Activated CD4-positive, alpha-beta T cell treated with anti-CD3 and anti-CD28 coated beads, Interleukin-2, amount 10 ng/mL, durations not matched to agents 7 days and 5 days (primary cell): ENCODE data around the gene NOXO1. TPM values are rescaled to one million over a fixed set of nuclear protein-coding genes. Genes with fewer than 3 reads are reported as not detected.
"Not testable (repeated sequence)": the region's sequence is repeated elsewhere in the genome, so short reads cannot be mapped to it uniquely, and the experiment has no call there.

Experiments used
- CTCF ChIA-PET: fragments of 350-600 bp; sonication (Branson Sonifier 250); formaldehyde crosslinking; loops from one replicate; lab custom pipeline; 2021; ENCODE audit warnings: antibody characterized with exemption; lab: Charles Lee
- POLR2A ChIA-PET: fragments of 350-600 bp; sonication (Branson Sonifier 250); formaldehyde crosslinking; loops from one replicate; lab custom pipeline; 2021; ENCODE audit warnings: antibody characterized with exemption; lab: Charles Lee
- DNase-seq: peaks from one replicate; pipeline ENCODE4 v3.0.0-alpha.2; 2020
- H3K27ac Mint-ChIP-seq: one replicate; pipeline ENCODE4 v1.8.0; 2021; ENCODE audit warnings: mild to moderate bottlenecking, moderate library complexity, mixed read lengths
- H3K27me3 Mint-ChIP-seq: one replicate; pipeline ENCODE4 v1.8.0; 2021; ENCODE audit warnings: mixed read lengths
- H3K36me3 Mint-ChIP-seq: one replicate; pipeline ENCODE4 v1.8.0; 2021; ENCODE audit warnings: low read depth, mixed read lengths
- H3K4me1 Mint-ChIP-seq: one replicate; pipeline ENCODE4 v1.8.0; 2021; ENCODE audit warnings: mixed read lengths
- H3K4me3 Mint-ChIP-seq: one replicate; pipeline ENCODE4 v1.8.0; 2021; ENCODE audit warnings: mild to moderate bottlenecking, moderate library complexity, mixed read lengths
- H3K9me3 Mint-ChIP-seq: one replicate; pipeline ENCODE4 v1.8.0; 2021; ENCODE audit warnings: mixed read lengths
- total RNA-seq, 2 experiments: library from RNA; stranded (reverse); gene quantifications; one replicate each; pipeline ENCODE4 v1.2.3, GENCODE V29; 2021

NOXO1 gene
- total RNA-seq, 2 experiments from 2014 or later: 0.87 to 0.89 TPM

- Mint-ChIP-seq H3K27me3 (no peaks in the 10 kb centered on the region), H3K36me3 (peaks cover 7% of the 10 kb centered on the region), H3K4me3 (peak within 1 kb of the TSS; percentile 91), H3K9me3 (no peaks in the 10 kb centered on the region), H3K4me1 (peaks cover 21% of the 10 kb centered on the region), H3K27ac (peak within 1 kb of the TSS; percentile 99)
- ChIA-PET POLR2A (interaction anchor here (1.1 kb wide), 1 partner anchor 184 kb away, joined by 6 read pairs; the partner anchor contains the start of gene TRAF7), CTCF (interaction anchor here (0.8 to 1.6 kb wide), 3 partner anchors 9 to 32 kb away, joined by 3 to 5 read pairs (median 5); partner anchors contain the start of gene NOXO1)
- DNase-seq: peak; percentile 96
Measured at GRCh38 chr16:1971796-1972489, 9.3 kb downstream of the NOXO1 start, which contains the start of gene TBL3. Gene TBL3, plus strand, starts transcription at chr16:1972053. Its CDS starts 112 bp downstream, at chr16:1972165.

GRCh38 chr16:1968146-1968953 is 12.9 kb downstream of the NOXO1 start:
- no peak overlapping the region for H3K4me3 Mint-ChIP-seq
- H3K9me3 Mint-ChIP-seq: no peaks in the 10 kb centered on the region
- no peak overlapping the region for H3K27ac Mint-ChIP-seq
- H3K36me3 Mint-ChIP-seq: peaks cover 18% of the 10 kb centered on the region
- no peaks in the 10 kb centered on the region for H3K27me3 Mint-ChIP-seq
- no peak for DNase-seq
- ChIA-PET POLR2A (no interaction called here), CTCF (interaction anchor here (0.7 to 0.9 kb wide), 2 partner anchors 39 to 291 kb away, joined by 3 read pairs; no protein-coding TSS in a partner anchor)
- H3K4me1 Mint-ChIP-seq: peaks cover 34% of the 10 kb centered on the region

- DNase-seq: no peak
- Mint-ChIP-seq H3K9me3 (no peaks in the 10 kb centered on the region), H3K4me3 (peak within 1 kb of the TSS; percentile 81), H3K4me1 (peaks cover 40% of the 10 kb centered on the region), H3K27me3 (no peaks in the 10 kb centered on the region), H3K36me3 (peaks cover 34% of the 10 kb centered on the region), H3K27ac (peak within 1 kb of the TSS; percentile 96)
- ChIA-PET POLR2A (no interaction called here), CTCF (interaction anchor here (1.1 kb wide), 1 partner anchor 38 kb away, joined by 4 read pairs; no protein-coding TSS in a partner anchor)
Measured at GRCh38 chr16:1966460-1966859, 14.8 kb downstream of the NOXO1 start, which contains the start of gene RNF151. Gene RNF151, plus strand, starts transcription at chr16:1966856. Its CDS starts 26 bp downstream, at chr16:1966882.

GRCh38 chr16:1965396-1966001 is 15.8 kb downstream of the NOXO1 start:
- Mint-ChIP-seq H3K4me3 (peak overlapping the region; percentile 81), H3K4me1 (peaks cover 42% of the 10 kb centered on the region), H3K9me3 (no peaks in the 10 kb centered on the region), H3K27ac (peak overlapping the region; percentile 96), H3K36me3 (peaks cover 40% of the 10 kb centered on the region), H3K27me3 (no peaks in the 10 kb centered on the region)
- CTCF ChIA-PET: interaction anchor here (0.7 to 1.4 kb wide), 5 partner anchors 13 to 190 kb away, joined by 3 to 7 read pairs (median 4); partner anchors contain the start of genes GFER, NUBP2, SPSB3 and TRAF7
- no peak for DNase-seq
- POLR2A ChIA-PET: interaction anchor here (0.6 to 1.3 kb wide), 6 partner anchors 9 to 520 kb away, joined by 3 to 8 read pairs (median 3); partner anchors contain the start of genes GFER, NUBP2 and SPSB3

- ChIA-PET CTCF (interaction anchor here (0.7 to 1.4 kb wide), 6 partner anchors 12 to 191 kb away, joined by 3 to 7 read pairs (median 4); partner anchors contain the start of genes GFER, NUBP2, SPSB3 and TRAF7), POLR2A (interaction anchor here (0.6 to 1.3 kb wide), 6 partner anchors 8 to 521 kb away, joined by 3 to 8 read pairs (median 3); partner anchors contain the start of genes GFER, NUBP2 and SPSB3)
- peak within 1 kb of the TSS; percentile 96 for H3K27ac Mint-ChIP-seq
- H3K36me3 Mint-ChIP-seq: peaks cover 40% of the 10 kb centered on the region
- peak within 1 kb of the TSS; percentile 81 for H3K4me3 Mint-ChIP-seq
- peak; percentile 99 for DNase-seq
- no peaks in the 10 kb centered on the region for H3K27me3 Mint-ChIP-seq
- H3K9me3 Mint-ChIP-seq: no peaks in the 10 kb centered on the region
- H3K4me1 Mint-ChIP-seq: peaks cover 45% of the 10 kb centered on the region
Measured at GRCh38 chr16:1964506-1965395, 16.5 kb downstream of the NOXO1 start, which contains the start of gene RPS2. Gene RPS2, minus strand, starts transcription at chr16:1964826. Its CDS starts 201 bp downstream, at chr16:1964625.

GRCh38 chr16:1963806-1964505 is 17.3 kb downstream of the NOXO1 start:
- peaks cover 40% of the 10 kb centered on the region for H3K36me3 Mint-ChIP-seq
- POLR2A ChIA-PET: interaction anchor here (0.9 to 1.3 kb wide), 3 partner anchors 20 to 181 kb away, joined by 3 to 8 read pairs (median 4); partner anchors contain the start of genes GFER, NUBP2 and SPSB3
- H3K27me3 Mint-ChIP-seq: no peaks in the 10 kb centered on the region
- peaks cover 48% of the 10 kb centered on the region for H3K4me1 Mint-ChIP-seq
- H3K4me3 Mint-ChIP-seq: peak overlapping the region; percentile 81
- CTCF ChIA-PET: interaction anchor here (0.8 to 1.4 kb wide), 4 partner anchors 12 to 20 kb away, joined by 3 to 7 read pairs (median 4); partner anchors contain the start of gene GFER
- peak overlapping the region; percentile 96 for H3K27ac Mint-ChIP-seq
- no peaks in the 10 kb centered on the region for H3K9me3 Mint-ChIP-seq
- DNase-seq: peak; percentile 44

GRCh38 chr16:1962161-1963153 is 18.8 kb downstream of the NOXO1 start:
- DNase-seq, H3K27me3 Mint-ChIP-seq, POLR2A ChIA-PET, CTCF ChIA-PET, H3K9me3 Mint-ChIP-seq: not testable (repeated sequence)
- Mint-ChIP-seq H3K36me3 (peaks cover 40% of the 10 kb centered on the region), H3K27ac (peak overlapping the region; percentile 96), H3K4me3 (peak overlapping the region; percentile 81), H3K4me1 (peaks cover 49% of the 10 kb centered on the region)

- Mint-ChIP-seq H3K4me3 (peak overlapping the region; percentile 81), H3K27ac (peak overlapping the region; percentile 66), H3K9me3 (no peaks in the 10 kb centered on the region), H3K36me3 (peaks cover 40% of the 10 kb centered on the region), H3K27me3 (no peaks in the 10 kb centered on the region), H3K4me1 (peaks cover 49% of the 10 kb centered on the region)
- DNase-seq: no peak
- ChIA-PET POLR2A (no interaction called here), CTCF (no interaction called here)
Measured at GRCh38 chr16:1961651-1962067, 19.6 kb downstream of the NOXO1 start.

- ChIA-PET POLR2A (no interaction called here), CTCF (interaction anchor here (1.1 kb wide), 1 partner anchor 61 kb away, joined by 3 read pairs; no protein-coding TSS in a partner anchor)
- Mint-ChIP-seq H3K27me3 (no peaks in the 10 kb centered on the region), H3K4me3 (peak overlapping the region; percentile 93), H3K4me1 (peaks cover 49% of the 10 kb centered on the region), H3K27ac (peak overlapping the region; percentile 93), H3K9me3 (no peaks in the 10 kb centered on the region), H3K36me3 (peaks cover 40% of the 10 kb centered on the region)
- no peak for DNase-seq
Measured at GRCh38 chr16:1960665-1961630, 20.3 kb downstream of the NOXO1 start.
